GM23338 (cell line): ENCODE measurements around the gene EMID1. TPM values are rescaled to one million over a fixed set of nuclear protein-coding genes. Genes with fewer than 3 reads are reported as not detected.

Experiments used
- polyA plus RNA-seq: library from polyadenylated mRNA; unstranded; fragments of >200 nt; fragmentation: Nextera tagmentation; extraction: Ambion mirVana; gene quantifications from 2 replicates; pipeline ENCODE4 v1.2.1, GENCODE V29; 2016
- small RNA-seq: library from RNA; depleted of rRNA; stranded (forward); fragments of <200 nt; gene quantifications from one replicate; pipeline ENCODE3, GENCODE V24; 2014; ENCODE audit warnings: low replicate concordance
- total RNA-seq: library from RNA; depleted of rRNA; stranded (reverse); fragments of >200 nt; shearing (Covaris generic); gene quantifications from 2 replicates; pipeline ENCODE4 v1.2.3, GENCODE V29; 2014; rRNA removed

EMID1 gene
- total and polyA plus RNA-seq, 2 experiments from 2014 or later, result 3.0 to 13.4 TPM

Small RNA genes within 50 kb of the gene (small RNA-seq; reads per million reads assigned to genes)
- not detected for gene RNU6-1219P

Other genes starting within 250 kb of the EMID1 start
- not detected in 2 replicates for gene C22orf31, start 144.1 kb upstream of the EMID1 start, total RNA-seq
- gene C22orf31, start 144.1 kb upstream of the EMID1 start, polyA plus RNA-seq, result 0.36 TPM in 1 of 2 replicates, not detected in the other
- gene KREMEN1, start 132.9 kb upstream of the EMID1 start, total RNA-seq, result 3.4 and 3.8 TPM in 2 replicates
- 1.8 and 2.6 TPM in 2 replicates for gene KREMEN1, start 132.9 kb upstream of the EMID1 start, polyA plus RNA-seq
- 95.6 and 115 TPM in 2 replicates for gene RHBDD3, start 62.1 kb downstream of the EMID1 start, total RNA-seq
- 55.0 and 60.3 TPM in 2 replicates for gene RHBDD3, start 62.1 kb downstream of the EMID1 start, polyA plus RNA-seq
- gene EWSR1, start 62.4 kb downstream of the EMID1 start, total RNA-seq, result 390 and 427 TPM in 2 replicates
- 382 and 391 TPM in 2 replicates for gene EWSR1, start 62.4 kb downstream of the EMID1 start, polyA plus RNA-seq
- gene GAS2L1, start 100.8 kb downstream of the EMID1 start, total RNA-seq, result 4.9 and 9.5 TPM in 2 replicates
- 3.7 and 5.2 TPM in 2 replicates for gene GAS2L1, start 100.8 kb downstream of the EMID1 start, polyA plus RNA-seq
- gene RASL10A, start 109.8 kb downstream of the EMID1 start, total RNA-seq, result 0.54 and 3.0 TPM in 2 replicates
- 0.99 and 1.6 TPM in 2 replicates for gene RASL10A, start 109.8 kb downstream of the EMID1 start, polyA plus RNA-seq
- gene AP1B1, start 182.7 kb downstream of the EMID1 start, total RNA-seq, result 67.5 and 74.4 TPM in 2 replicates
- gene AP1B1, start 182.7 kb downstream of the EMID1 start, polyA plus RNA-seq, result 19.5 TPM in 2 replicates
- gene RFPL1, start 232.7 kb downstream of the EMID1 start, total RNA-seq, result not detected in 2 replicates
- gene RFPL1, start 232.7 kb downstream of the EMID1 start, polyA plus RNA-seq, result not detected in 2 replicates